GM12878 (cell line): ENCODE results near the gene PHACTR1. TPM values are rescaled to one million over a fixed set of nuclear protein-coding genes. Genes with fewer than 3 reads are reported as not detected.

ENCODE experiments used
- ATAC-seq: fragments of 200-7000 bp; cut with Tn5 transposase; 3 replicates; pipeline ENCODE4 v1.9.1; 2020; ENCODE audit warnings: mild to moderate bottlenecking, moderate library complexity
- BruUV-seq: library from RNA; stranded (reverse); fragments of 400-500 nt; replicated peaks from 2 replicates; lab custom pipeline; 2021; lab: Mats Ljungman, UMichigan
- CTCF ChIA-PET: fragments of 300-600 bp; sonication (Branson Sonifier 250); formaldehyde crosslinking; extraction: SDS; loops from one replicate; lab custom pipeline; 2021; ENCODE audit warnings: inconsistent platforms; lab: Yijun Ruan, JAX
- POLR2A ChIA-PET: fragments of 350-600 bp; formaldehyde crosslinking; extraction: SDS; loops from one replicate; lab custom pipeline; 2021; ENCODE audit warnings: inconsistent platforms; lab: Charles Lee
- RAD21 ChIA-PET: fragments of 300-600 bp; sonication (Branson Sonifier 250); formaldehyde crosslinking; loops from one replicate; lab custom pipeline; 2023; ENCODE audit warnings: antibody characterized with exemption; ENCODE audit not compliant: unreplicated experiment; lab: Charles Lee
- SMC1A ChIA-PET: fragments of 300-600 bp; sonication (Branson Sonifier 250); formaldehyde crosslinking; loops from one replicate; lab custom pipeline; 2023; ENCODE audit not compliant: unreplicated experiment, uncharacterized antibody; lab: Charles Lee
- DNase-seq: peaks from one replicate; pipeline ENCODE4 v3.0.0-alpha.2; 2011; ENCODE audit warnings: low read depth, low spot score
- FAIRE-seq: peaks from 3 replicates; lab custom pipeline; 2011; peaks lifted over from hg19 to GRCh38; lab: Jason Lieb, UNC
- H2AFZ ChIP-seq: 2 replicates; pipeline ENCODE4 v1.6.0; 2011; ENCODE audit warnings: low read depth, low read length, control low read depth; ENCODE audit not compliant: control insufficient read depth
- H3K27ac ChIP-seq: 2 replicates; pipeline ENCODE4 v1.5.1; 2011; ENCODE audit warnings: control low read depth; ENCODE audit not compliant: control insufficient read depth, insufficient read depth
- H3K27me3 ChIP-seq, 2 experiments: replicated peaks in 1 of 2; 2 replicates each; pipeline versions ENCODE4 v1.6.0 to v1.6.1; 2011; ENCODE audit warnings: low read length in 1 of 2; ENCODE audit not compliant: control insufficient read depth in 2 of 2, insufficient read depth in 2 of 2
- H3K36me3 ChIP-seq, 2 experiments: 2 replicates each; pipeline ENCODE4 v1.5.1; 2011; ENCODE audit warnings: low read length in 1 of 2; ENCODE audit not compliant: control insufficient read depth in 2 of 2, insufficient read depth in 2 of 2
- H3K4me1 ChIP-seq: 2 replicates; pipeline ENCODE4 v1.6.1; 2011; ENCODE audit warnings: mild to moderate bottlenecking, low read length, moderate library complexity, mixed read lengths; ENCODE audit not compliant: control insufficient read depth, insufficient read depth
- H3K4me2 ChIP-seq: 2 replicates; pipeline ENCODE4 v1.6.0; 2011; ENCODE audit warnings: control low read depth; ENCODE audit not compliant: control insufficient read depth, insufficient read depth
- H3K4me3 ChIP-seq: fragments of 200-600 bp; sonication (generic); 2 replicates; pipeline ENCODE4 v1.5.1; 2016
- H3K79me2 ChIP-seq: 2 replicates; pipeline ENCODE4 v1.6.0; 2011; ENCODE audit warnings: low read length; ENCODE audit not compliant: control insufficient read depth, insufficient read depth
- H3K9ac ChIP-seq: 2 replicates; pipeline ENCODE4 v1.8.0; 2011; ENCODE audit warnings: low read length, control low read depth, mixed read lengths; ENCODE audit not compliant: control insufficient read depth, insufficient read depth
- H3K9me3 ChIP-seq: replicated peaks from 3 replicates; pipeline ENCODE4 v1.5.1; 2011; ENCODE audit warnings: mild to moderate bottlenecking, low read length; ENCODE audit not compliant: control insufficient read depth, insufficient read depth
- H4K20me1 ChIP-seq: 2 replicates; pipeline ENCODE4 v1.6.0; 2011; ENCODE audit not compliant: control insufficient read depth, insufficient read depth
- ATF7 ChIP-seq: fragments of 450-650 bp; IDR thresholded peaks from 2 replicates; pipeline ENCODE4 v1.6.1; 2016; ENCODE audit warnings: low read depth, mild to moderate bottlenecking
- BACH1 ChIP-seq: fragments of 450-650 bp; IDR thresholded peaks from 2 replicates; pipeline ENCODE4 v1.6.1; 2017; ENCODE audit warnings: mild to moderate bottlenecking, borderline replicate concordance
- CHD1 ChIP-seq: IDR thresholded peaks from 2 replicates; pipeline ENCODE4 v1.6.1; 2012; ENCODE audit warnings: low read depth, low read length, improper control_type of control experiment
- HDAC2 ChIP-seq: fragments of 200-600 bp; sonication (generic); IDR thresholded peaks from 2 replicates; pipeline ENCODE4 v1.6.1; 2017
- IKZF1 ChIP-seq: fragments of 450-650 bp; conservative IDR thresholded peaks from 2 replicates; pipeline ENCODE4 v1.6.1; 2017; ENCODE audit warnings: antibody characterized with exemption, mild to moderate bottlenecking
- MLLT1 ChIP-seq: fragments of 450-650 bp; IDR thresholded peaks from 2 replicates; pipeline ENCODE4 v1.6.1; 2016; ENCODE audit warnings: mild to moderate bottlenecking
- MTA3 ChIP-seq: IDR thresholded peaks from 2 replicates; pipeline ENCODE4 v1.6.1; 2012; ENCODE audit warnings: low read length, inconsistent platforms, borderline replicate concordance
- SMARCA5 ChIP-seq: fragments of 450-650 bp; IDR thresholded peaks from 2 replicates; pipeline ENCODE4 v1.6.1; 2017; ENCODE audit warnings: mild to moderate bottlenecking
- SMC3 ChIP-seq: IDR thresholded peaks from 2 replicates; pipeline ENCODE4 v1.6.1; 2011; ENCODE audit warnings: low read length, improper control_type of control experiment, borderline replicate concordance
- SPI1 ChIP-seq: IDR thresholded peaks from 2 replicates; pipeline ENCODE4 v1.6.1; 2011; ENCODE audit warnings: low read depth, mild to moderate bottlenecking, low read length, moderate library complexity, borderline replicate concordance; ENCODE audit not compliant: insufficient read depth
- USF2 ChIP-seq: IDR thresholded peaks from 2 replicates; pipeline ENCODE4 v1.6.1; 2011; ENCODE audit warnings: low read depth, low read length, improper control_type of control experiment, borderline replicate concordance
- ZNF687 ChIP-seq: fragments of 450-650 bp; IDR thresholded peaks from 2 replicates; pipeline ENCODE4 v1.6.1; 2017; ENCODE audit warnings: mild to moderate bottlenecking, moderate library complexity
- ZSCAN29 ChIP-seq: fragments of 450-650 bp; IDR thresholded peaks from 2 replicates; pipeline ENCODE4 v1.6.1; 2017; ENCODE audit warnings: mild to moderate bottlenecking, moderate library complexity
- WGBS: methylation state at CpG from one replicate; pipeline ENCODE4 v1.1.6; 2016; ENCODE audit warnings: low lambda C conversion rate; ENCODE audit not compliant: insufficient replicate concordance, insufficient coverage; ENCODE audit errors: missing lambda C conversion rate; 5-methylcytosine and 5-hydroxymethylcytosine counted together
- in situ Hi-C: fragments of 300-500 bp; cut with MboI; formaldehyde crosslinking; loops from 9 replicates; pipeline ENCODE4 v1.14.3; 2018; ENCODE audit warnings: mixed read lengths
- intact Hi-C: fragments of 100-400 bp; cut with micrococcal nuclease; formaldehyde crosslinking; loops from one replicate; pipeline ENCODE4 v1.14.2; 2022; ENCODE audit not compliant: unreplicated experiment
- polyA plus RNA-seq, 11 experiments: library from polyadenylated mRNA; depleted of rRNA in 4 of 11; unstranded in 6 of 11; stranded (reverse) in 5 of 11; fragments of >200 nt; fragmentation: Nextera tagmentation in 4 of 11; fragmentation: Illumina TruSeq in 1 of 11; extraction: Ambion mirVana in 4 of 11; extraction: Trizol in 1 of 11; gene quantifications; 1 replicate in 1 of 11; 2 replicates in 10 of 11; pipeline versions ENCODE4 v1.2.1 to v1.2.3, GENCODE V29; 2011 to 2016; ENCODE audit warnings: inconsistent platforms in 2 of 11, missing spikeins in 2 of 11, low read depth in 1 of 11
- total RNA-seq, 4 experiments: library from RNA; depleted of rRNA in 3 of 4; stranded (reverse); fragments of >200 nt in 3 of 4; fragmentation: Illumina TruSeq in 1 of 4; extraction: Trizol in 1 of 4; gene quantifications; 2 replicates each; pipeline versions ENCODE4 v1.2.1 to v1.2.3, GENCODE V29; 2013 to 2021

PHACTR1 gene
- total and polyA plus RNA-seq, 10 of the 15 experiments (the other 5 are each of a cell fraction or from before 2014, with no cell fraction given), result 34.2 to 94.6 (median 62.3) TPM

GRCh38 chr6:13045676-13046075, 329.1 kb downstream of the PHACTR1 start:
- no peaks in the 10 kb centered on the region for H3K79me2 ChIP-seq
- peaks cover 0 to 4% of the 10 kb centered on the region in 2 experiments; a peak in 2 of 4 replicates for H3K27me3 ChIP-seq
- no peak overlapping the region for H3K27ac ChIP-seq
- no peak overlapping the region for H2AFZ ChIP-seq
- H3K4me3 ChIP-seq, result no peak overlapping the region
- BruUV-seq, result no TSS peak
- no peak overlapping the region for H3K9ac ChIP-seq
- ChIA-PET POLR2A (no interaction called here), RAD21 (no interaction called here), SMC1A (interaction anchor here (0.5 kb wide), 1 partner anchor 560 kb away, joined by 3 read pairs; no protein-coding TSS in a partner anchor), CTCF (no interaction called here)
- in situ Hi-C loops (no loop called here), intact Hi-C loops (no loop called here)
- ATAC-seq (no peak), DNase-seq (no peak), FAIRE-seq (no peak)
- H4K20me1 ChIP-seq, result no peaks in the 10 kb centered on the region
- H3K36me3 ChIP-seq, result no peaks in the 10 kb centered on the region
- H3K4me1 ChIP-seq, result no peaks in the 10 kb centered on the region
- no peak overlapping the region for H3K4me2 ChIP-seq
- 42% methylated on average over 2 of the region's 2 CpGs for WGBS
- TF ChIP-seq MLLT1, result no peak
- TF ChIP-seq IKZF1, result no peak
- TF ChIP-seq MTA3, result no peak
- no peak for TF ChIP-seq ZSCAN29
- no peak for TF ChIP-seq SMARCA5
- TF ChIP-seq BACH1, result no peak
- H3K9me3 ChIP-seq, result no peaks in the 10 kb centered on the region

GRCh38 chr6:13046084-13046483, 329.5 kb downstream of the PHACTR1 start:
- Histone ChIP-seq H3K36me3 (no peaks in the 10 kb centered on the region), H3K27me3 (peaks cover 0 to 4% of the 10 kb centered on the region in 2 experiments; a peak in 2 of 4 replicates), H3K4me2 (no peak overlapping the region), H3K9ac (no peak overlapping the region), H3K9me3 (no peaks in the 10 kb centered on the region), H3K4me3 (no peak overlapping the region), H2AFZ (no peak overlapping the region), H3K4me1 (no peaks in the 10 kb centered on the region), H4K20me1 (no peaks in the 10 kb centered on the region), H3K27ac (no peak overlapping the region), H3K79me2 (no peaks in the 10 kb centered on the region)
- ATAC-seq, result no peak
- CTCF ChIA-PET, result no interaction called here
- RAD21 ChIA-PET, result no interaction called here
- SMC1A ChIA-PET, result no interaction called here
- DNase-seq, result no peak
- POLR2A ChIA-PET, result no interaction called here
- no peak for FAIRE-seq
- in situ Hi-C loops, result no loop called here
- 17% methylated on average over 4 of the region's 4 CpGs for WGBS
- intact Hi-C loops, result no loop called here
- BruUV-seq, result no TSS peak
- TF ChIP-seq HDAC2 (no peak), ATF7 (no peak), SPI1 (no peak), CHD1 (no peak), USF2 (no peak), SMC3 (no peak), ZNF687 (no peak)
